Natural killer cell (primary cell): Measurements from ENCODE around the gene PDRG1. TPM values are rescaled to one million over a fixed set of nuclear protein-coding genes. Genes with fewer than 3 reads are reported as not detected.
"Not testable (repeated sequence)": the region's sequence is repeated elsewhere in the genome, so short reads cannot be mapped to it uniquely, and the experiment has no call there.

Experiments
- ATAC-seq, 3 donors: fragments of 150-1000 bp in 2 of 3; fragments of 200-7000 bp in 1 of 3; cut with Tn5 transposase; 1 replicate in 1 of 3; 2 replicates in 2 of 3; pipeline ENCODE4 v1.10.0; 2021; ENCODE audit warnings: mild to moderate bottlenecking in 2 of 3, moderate library complexity in 2 of 3
- DNase-seq, 2 donors: peaks; one replicate each; pipeline versions ENCODE4 v3.0.0 to v3.0.0-alpha.2; 2013 to 2021; ENCODE audit warnings: mixed read lengths in 1 of 2
- H3K27ac ChIP-seq: one replicate; pipeline ENCODE4 v1.5.1; 2013; ENCODE audit warnings: mild to moderate bottlenecking, low read length
- H3K27me3 ChIP-seq: one replicate; pipeline ENCODE4 v1.6.1; 2013; ENCODE audit warnings: low read length; ENCODE audit not compliant: control insufficient read depth, insufficient read depth
- H3K36me3 ChIP-seq: one replicate; pipeline ENCODE4 v1.6.1; 2013; ENCODE audit warnings: low read length; ENCODE audit not compliant: control insufficient read depth, insufficient read depth
- H3K4me1 ChIP-seq: one replicate; pipeline ENCODE4 v1.6.1; 2013; ENCODE audit warnings: low read length; ENCODE audit not compliant: control insufficient read depth, insufficient read depth
- H3K4me3 ChIP-seq: one replicate; pipeline ENCODE4 v1.5.1; 2013; ENCODE audit warnings: low read length
- H3K9me3 ChIP-seq: one replicate; pipeline ENCODE4 v1.6.1; 2013; ENCODE audit warnings: low read length; ENCODE audit not compliant: control insufficient read depth, insufficient read depth
- H3K27ac Mint-ChIP-seq, 2 donors: one replicate each; pipeline ENCODE4 v1.8.0; 2022; ENCODE audit warnings: mild to moderate bottlenecking in 2 of 2, mixed read lengths in 2 of 2, moderate library complexity in 1 of 2
- H3K27me3 Mint-ChIP-seq, 2 donors: one replicate each; pipeline ENCODE4 v1.8.0; 2022; ENCODE audit warnings: low read depth in 2 of 2, mixed read lengths in 2 of 2
- H3K36me3 Mint-ChIP-seq: one replicate; pipeline ENCODE4 v1.8.0; 2022; ENCODE audit warnings: mixed read lengths
- H3K4me1 Mint-ChIP-seq, 2 donors: one replicate each; pipeline ENCODE4 v1.8.0; 2022; ENCODE audit warnings: mixed read lengths in 2 of 2
- H3K4me3 Mint-ChIP-seq: one replicate; pipeline ENCODE4 v1.8.0; 2022; ENCODE audit warnings: mild to moderate bottlenecking, moderate library complexity, mixed read lengths
- H3K9me3 Mint-ChIP-seq, 2 donors: one replicate each; pipeline ENCODE4 v1.8.0; 2022; ENCODE audit warnings: mixed read lengths in 2 of 2
- WGBS: methylation state at CpG from one replicate; pipeline ENCODE4 v1.1.7; 2013; ENCODE audit warnings: missing lambda C conversion rate; ENCODE audit not compliant: insufficient coverage; 5-methylcytosine and 5-hydroxymethylcytosine counted together
- intact Hi-C: fragments of 100-400 bp; cut with micrococcal nuclease; formaldehyde crosslinking; loops from one replicate; pipeline ENCODE4 v1.14.2; 2022
- total RNA-seq, 4 donors: library from RNA; stranded (reverse); fragments of 120-200 nt in 1 of 4; gene quantifications; one replicate each; pipeline versions ENCODE4 v1.2.3 to v1.2.4, GENCODE V29; 2013 to 2022
- TF ChIP-seq, protein P1 (sequence below): fragments of 200-600 bp; IDR thresholded peaks from one replicate; pipeline ENCODE4 v1.8.0; 2022; ENCODE audit warnings: antibody characterized with exemption

Gene PDRG1
- total RNA-seq, 3 donors from 2014 or later (not counting 1 experiment from before 2014, with no cell fraction given): 9.0 to 12.8 (median 10.4) TPM

GRCh38 chr20:31933698-31934097, 18.1 kb downstream of the PDRG1 start:
- Histone ChIP-seq H3K27ac (no peak overlapping the region), H3K27me3 (no peaks in the 10 kb centered on the region), H3K9me3 (no peaks in the 10 kb centered on the region), H3K4me3 (no peak overlapping the region), H3K4me1 (no peaks in the 10 kb centered on the region), H3K36me3 (no peaks in the 10 kb centered on the region)
- Mint-ChIP-seq H3K4me3 (no peak overlapping the region), H3K27ac (no peak overlapping the region), H3K4me1 (no peaks in the 10 kb centered on the region), H3K36me3 (no peaks in the 10 kb centered on the region), H3K9me3 (no peaks in the 10 kb centered on the region), H3K27me3 (peaks cover 4 to 8% of the 10 kb centered on the region in 2 donors)
- no peak for DNase-seq
- ATAC-seq: no peak
- WGBS: 91% methylated on average over 10 of the region's 10 CpGs
- TF ChIP-seq, protein P1, sequence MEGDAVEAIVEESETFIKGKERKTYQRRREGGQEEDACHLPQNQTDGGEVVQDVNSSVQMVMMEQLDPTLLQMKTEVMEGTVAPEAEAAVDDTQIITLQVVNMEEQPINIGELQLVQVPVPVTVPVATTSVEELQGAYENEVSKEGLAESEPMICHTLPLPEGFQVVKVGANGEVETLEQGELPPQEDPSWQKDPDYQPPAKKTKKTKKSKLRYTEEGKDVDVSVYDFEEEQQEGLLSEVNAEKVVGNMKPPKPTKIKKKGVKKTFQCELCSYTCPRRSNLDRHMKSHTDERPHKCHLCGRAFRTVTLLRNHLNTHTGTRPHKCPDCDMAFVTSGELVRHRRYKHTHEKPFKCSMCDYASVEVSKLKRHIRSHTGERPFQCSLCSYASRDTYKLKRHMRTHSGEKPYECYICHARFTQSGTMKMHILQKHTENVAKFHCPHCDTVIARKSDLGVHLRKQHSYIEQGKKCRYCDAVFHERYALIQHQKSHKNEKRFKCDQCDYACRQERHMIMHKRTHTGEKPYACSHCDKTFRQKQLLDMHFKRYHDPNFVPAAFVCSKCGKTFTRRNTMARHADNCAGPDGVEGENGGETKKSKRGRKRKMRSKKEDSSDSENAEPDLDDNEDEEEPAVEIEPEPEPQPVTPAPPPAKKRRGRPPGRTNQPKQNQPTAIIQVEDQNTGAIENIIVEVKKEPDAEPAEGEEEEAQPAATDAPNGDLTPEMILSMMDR: no peak
- intact Hi-C loops: no loop called here

DNA sequence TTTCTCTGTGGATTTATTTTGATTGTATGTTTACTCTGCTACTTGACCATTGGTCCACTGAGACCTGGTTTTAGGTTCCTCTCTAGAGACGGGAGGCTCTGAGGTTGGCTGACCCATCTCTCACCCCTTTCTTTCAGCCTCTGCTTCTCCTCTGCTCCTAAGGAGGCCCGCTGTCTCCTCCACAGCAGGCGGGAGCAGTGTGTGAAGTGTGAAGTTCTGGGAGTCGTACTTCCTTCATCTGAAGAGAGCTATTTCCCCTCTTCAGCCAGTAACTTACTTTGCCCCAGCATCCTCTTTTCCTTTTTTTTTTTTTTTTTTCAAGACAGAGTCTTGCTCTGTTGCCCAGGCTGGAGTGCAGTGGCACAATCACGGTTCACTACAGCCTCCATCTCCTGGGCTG, 21.1 kb downstream of the PDRG1 start:
- H3K9me3 Mint-ChIP-seq: no peaks in the 10 kb centered on the region
- H3K4me1 ChIP-seq: no peaks in the 10 kb centered on the region
- TF ChIP-seq, protein P1: no peak
- no peaks in the 10 kb centered on the region for H3K36me3 ChIP-seq
- ATAC-seq (no peak), DNase-seq (no peak)
- no peaks in the 10 kb centered on the region for H3K4me1 Mint-ChIP-seq
- H3K36me3 Mint-ChIP-seq: no peaks in the 10 kb centered on the region
- no peak overlapping the region for H3K4me3 ChIP-seq
- H3K27me3 ChIP-seq: no peaks in the 10 kb centered on the region
- H3K27ac Mint-ChIP-seq: no peak overlapping the region
- no peak overlapping the region for H3K4me3 Mint-ChIP-seq
- H3K9me3 ChIP-seq: no peaks in the 10 kb centered on the region
- intact Hi-C loops: no loop called here
- WGBS: 37% methylated on average over 2 of the region's 5 CpGs
- no peak overlapping the region for H3K27ac ChIP-seq
- peaks cover 7 to 8% of the 10 kb centered on the region in 2 donors for H3K27me3 Mint-ChIP-seq

- H3K27me3 ChIP-seq, H3K36me3 ChIP-seq, DNase-seq, H3K4me1 Mint-ChIP-seq, ATAC-seq, H3K36me3 Mint-ChIP-seq, H3K4me3 Mint-ChIP-seq, H3K27ac ChIP-seq, H3K4me1 ChIP-seq, H3K9me3 ChIP-seq, H3K27ac Mint-ChIP-seq, H3K9me3 Mint-ChIP-seq, H3K4me3 ChIP-seq, intact Hi-C loops: not testable (repeated sequence)
- H3K27me3 Mint-ChIP-seq: peaks cover 7 to 12% of the 10 kb centered on the region in 2 donors
- WGBS: 80% methylated on average over 2 of the region's 4 CpGs
These were observed 22.2 kb downstream of the PDRG1 start for GRCh38 chr20:31929631-31930030.

DNA sequence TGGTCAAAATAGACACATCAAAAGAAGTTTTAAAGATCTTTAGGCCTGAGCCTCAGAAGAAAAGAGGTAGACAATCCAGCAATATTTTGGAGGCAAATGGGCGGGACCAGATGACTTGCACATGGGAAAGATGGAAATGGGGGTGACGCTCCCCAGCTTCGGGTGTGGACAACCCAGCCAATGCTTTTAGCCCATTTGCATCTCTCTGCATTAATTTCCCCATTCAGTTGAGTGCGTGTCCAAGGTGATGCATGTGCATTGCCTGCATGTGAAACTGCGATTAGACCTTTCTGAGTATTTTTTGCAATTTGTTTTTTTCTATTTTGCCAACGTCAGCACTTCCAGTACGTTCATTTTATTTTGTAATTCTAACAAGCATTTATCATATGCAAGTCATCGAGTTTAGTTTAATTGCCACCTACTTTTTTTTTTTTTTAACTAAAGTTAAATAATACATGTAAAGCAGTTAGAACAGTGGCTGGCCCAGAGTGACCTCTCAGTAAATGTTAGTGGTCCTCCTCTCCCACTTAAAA, 24.2 kb downstream of the PDRG1 start:
- H3K9me3 Mint-ChIP-seq: no peaks in the 10 kb centered on the region
- intact Hi-C loops: no loop called here
- TF ChIP-seq, protein P1: no peak
- no peak overlapping the region for H3K4me3 Mint-ChIP-seq
- H3K4me3 ChIP-seq: no peak overlapping the region
- no peaks in the 10 kb centered on the region for H3K36me3 ChIP-seq
- 93% methylated on average over 7 of the region's 8 CpGs for WGBS
- H3K9me3 ChIP-seq: no peaks in the 10 kb centered on the region
- no peaks in the 10 kb centered on the region for H3K36me3 Mint-ChIP-seq
- peaks cover 0 to 4% of the 10 kb centered on the region in 2 donors for H3K4me1 Mint-ChIP-seq
- no peaks in the 10 kb centered on the region for H3K27me3 ChIP-seq
- H3K27ac ChIP-seq: no peak overlapping the region
- H3K4me1 ChIP-seq: no peaks in the 10 kb centered on the region
- no peak overlapping the region for H3K27ac Mint-ChIP-seq
- DNase-seq (no peak), ATAC-seq (no peak)
- peaks cover 12 to 19% of the 10 kb centered on the region in 2 donors for H3K27me3 Mint-ChIP-seq
